Endothelial cell of umbilical vein (primary cell): ENCODE measurements around the gene DPEP2. TPM values are rescaled to one million over a fixed set of nuclear protein-coding genes. Genes with fewer than 3 reads are reported as not detected.
A peak's percentile ranks its signal among the peaks of the same experiment; 100 is the strongest.

Source experiments
- BruUV-seq: library from RNA; stranded (reverse); fragments of 400-500 nt; replicated peaks from 2 replicates; lab custom pipeline; 2021; lab: Mats Ljungman, UMichigan
- CTCF ChIA-PET: fragments of 300-600, 350-600 bp; sonication (Branson Sonifier 250); formaldehyde crosslinking; loops from one replicate; lab custom pipeline; 2021; ENCODE audit warnings: antibody characterized with exemption, inconsistent platforms; lab: Charles Lee
- POLR2A ChIA-PET: fragments of 300-600, 350-600 bp; sonication (Branson Sonifier 250); formaldehyde crosslinking; loops from one replicate; lab custom pipeline; 2021; ENCODE audit warnings: antibody characterized with exemption, inconsistent platforms; lab: Charles Lee
- DNase-seq: peaks from one replicate; pipeline ENCODE4 v3.0.0-alpha.2; 2011; ENCODE audit warnings: low read depth, low spot score
- FAIRE-seq: peaks from 2 replicates; lab custom pipeline; 2011; peaks lifted over from hg19 to GRCh38; lab: Jason Lieb, UNC
- H2AFZ ChIP-seq: 2 replicates; pipeline ENCODE4 v1.6.0; 2012; ENCODE audit warnings: low read depth, low read length, control low read depth, inconsistent platforms
- H3K27ac ChIP-seq: 2 replicates; pipeline ENCODE4 v1.5.1; 2011; ENCODE audit warnings: low read depth, mild to moderate bottlenecking, control low read depth, low read length, moderate library complexity; ENCODE audit not compliant: insufficient read depth
- H3K27me3 ChIP-seq, 2 experiments: 2 replicates each; pipeline versions ENCODE4 v1.6.0 to v1.6.1; 2011; ENCODE audit warnings: low read length in 2 of 2, mixed read lengths in 1 of 2; ENCODE audit not compliant: control insufficient read depth in 2 of 2, insufficient read depth in 2 of 2
- H3K36me3 ChIP-seq, 2 experiments: 2 replicates in 1 of 2; 3 replicates in 1 of 2; pipeline ENCODE4 v1.5.1; 2011; ENCODE audit warnings: low read length in 2 of 2, mild to moderate bottlenecking in 1 of 2, moderate library complexity in 1 of 2; ENCODE audit not compliant: control insufficient read depth in 2 of 2, insufficient read depth in 2 of 2; ENCODE audit errors: extremely low read depth in 1 of 2
- H3K4me1 ChIP-seq: 3 replicates; pipeline ENCODE4 v1.5.1; 2011; ENCODE audit warnings: mild to moderate bottlenecking, low read length; ENCODE audit not compliant: control insufficient read depth, insufficient read depth; ENCODE audit errors: extremely low read depth
- H3K4me2 ChIP-seq: 2 replicates; pipeline ENCODE4 v1.6.1; 2011; ENCODE audit warnings: low read length, control low read depth, mixed read lengths; ENCODE audit not compliant: insufficient read depth
- H3K4me3 ChIP-seq, 3 experiments: fragments of 200-600 bp in 1 of 3; sonication (generic), shearing (Covaris generic) in 1 of 3; replicated peaks in 1 of 3; 2 replicates each; pipeline ENCODE4 v1.5.1; 2011 to 2016; ENCODE audit warnings: control low read depth in 3 of 3, low read length in 3 of 3, mild to moderate bottlenecking in 2 of 3, inconsistent platforms in 1 of 3, low read depth in 1 of 3, moderate library complexity in 1 of 3; ENCODE audit not compliant: insufficient read depth in 1 of 3
- H3K79me2 ChIP-seq: 2 replicates; pipeline ENCODE4 v1.6.0; 2012; ENCODE audit warnings: low read length, inconsistent platforms; ENCODE audit not compliant: control insufficient read depth, insufficient read depth
- H3K9ac ChIP-seq: replicated peaks from 2 replicates; pipeline ENCODE3; 2011; ENCODE audit warnings: low read length, control low read depth; ENCODE audit not compliant: insufficient read depth; ENCODE audit errors: extremely low read depth
- H3K9me1 ChIP-seq: replicated peaks from 3 replicates; pipeline ENCODE4 v1.6.0; 2011; ENCODE audit warnings: mild to moderate bottlenecking, low read length; ENCODE audit not compliant: control insufficient read depth, insufficient read depth; ENCODE audit errors: extremely low read depth
- H3K9me3 ChIP-seq: replicated peaks from 2 replicates; pipeline ENCODE4 v1.5.1; 2012; ENCODE audit warnings: low read length, inconsistent platforms; ENCODE audit not compliant: control insufficient read depth, insufficient read depth
- H4K20me1 ChIP-seq: replicated peaks from 2 replicates; pipeline ENCODE3; 2011; ENCODE audit warnings: mild to moderate bottlenecking, low read length; ENCODE audit not compliant: control insufficient read depth, insufficient read depth; ENCODE audit errors: extremely low read depth
- EZH2 ChIP-seq: IDR thresholded peaks from 2 replicates; pipeline ENCODE4 v1.6.1; 2012; ENCODE audit warnings: borderline replicate concordance, low read depth, mild to moderate bottlenecking, moderate library complexity, low read length, inconsistent platforms; ENCODE audit not compliant: severe bottlenecking
- FOS ChIP-seq: IDR thresholded peaks from 2 replicates; pipeline ENCODE4 v1.6.1; 2011; ENCODE audit warnings: mild to moderate bottlenecking, low read length, moderate library complexity, borderline replicate concordance; ENCODE audit not compliant: insufficient read depth
- GATA2 ChIP-seq: IDR thresholded peaks from 2 replicates; pipeline ENCODE4 v1.7.0; 2011; ENCODE audit warnings: low read depth, mild to moderate bottlenecking, moderate library complexity, mixed read lengths, low read length; ENCODE audit not compliant: insufficient read length, insufficient read depth
- JUN ChIP-seq: IDR thresholded peaks from 2 replicates; pipeline ENCODE4 v1.6.1; 2011; ENCODE audit warnings: borderline replicate concordance, low read depth; ENCODE audit not compliant: insufficient read length, insufficient read depth
- MYC ChIP-seq: IDR thresholded peaks from one replicate; pipeline ENCODE4 v1.6.1; 2011; ENCODE audit warnings: mild to moderate bottlenecking, low read depth, low read length
- POLR2A ChIP-seq: IDR thresholded peaks from 2 replicates; pipeline ENCODE4 v1.6.1; 2012; ENCODE audit warnings: low read depth, mild to moderate bottlenecking, control low read depth, low read length
- POLR2AphosphoS5 ChIP-seq: IDR thresholded peaks from 2 replicates; pipeline ENCODE4 v1.6.1; 2012; ENCODE audit warnings: low read depth, mild to moderate bottlenecking, control low read depth, low read length, moderate library complexity; ENCODE audit not compliant: insufficient read depth
- dilution Hi-C: fragments of 300-500 bp; cut with MboI; formaldehyde crosslinking; loops from one replicate; pipeline ENCODE4 v1.15.0; 2019; ENCODE audit warnings: low sequenced_read_pairs; ENCODE audit not compliant: extremely low pct_ligation_motif_present
- intact Hi-C: fragments of 100-400 bp; cut with micrococcal nuclease; formaldehyde crosslinking; loops from one replicate; pipeline ENCODE4 v1.10.0; 2022
- polyA plus RNA-seq, 4 experiments: library from polyadenylated mRNA; depleted of rRNA in 3 of 4; stranded (reverse) in 3 of 4; unstranded in 1 of 4; fragments of >200 nt; gene quantifications; 2 replicates each; pipeline versions ENCODE4 v1.2.1 to v1.2.3, GENCODE V29; 2011 to 2012; ENCODE audit warnings: missing spikeins in 1 of 4
- total RNA-seq: library from RNA; stranded (reverse); gene quantifications from 2 replicates; pipeline ENCODE4 v1.2.3, GENCODE V29; 2021
- TF ChIP-seq, protein P1 (sequence below), 2 donors: IDR thresholded peaks; 1 replicate in 1 of 2; 2 replicates in 1 of 2; pipeline ENCODE4 v1.5.1; 2011; ENCODE audit warnings: low read length in 2 of 2, mild to moderate bottlenecking in 2 of 2, moderate library complexity in 2 of 2, control low read depth in 1 of 2, inconsistent platforms in 1 of 2, low read depth in 1 of 2; ENCODE audit not compliant: insufficient read depth in 1 of 2; ENCODE audit errors: extremely low read depth in 1 of 2
- TF ChIP-seq, protein P2 (sequence below): IDR thresholded peaks from 2 replicates; pipeline ENCODE4 v1.6.1; 2011; ENCODE audit not compliant: insufficient read depth, insufficient read length

DPEP2 gene
- total and polyA plus RNA-seq, 2 donors (not counting 3 experiments of a cell fraction or from before 2014, with no cell fraction given) = 0.27 to 1.8 TPM

DNA sequence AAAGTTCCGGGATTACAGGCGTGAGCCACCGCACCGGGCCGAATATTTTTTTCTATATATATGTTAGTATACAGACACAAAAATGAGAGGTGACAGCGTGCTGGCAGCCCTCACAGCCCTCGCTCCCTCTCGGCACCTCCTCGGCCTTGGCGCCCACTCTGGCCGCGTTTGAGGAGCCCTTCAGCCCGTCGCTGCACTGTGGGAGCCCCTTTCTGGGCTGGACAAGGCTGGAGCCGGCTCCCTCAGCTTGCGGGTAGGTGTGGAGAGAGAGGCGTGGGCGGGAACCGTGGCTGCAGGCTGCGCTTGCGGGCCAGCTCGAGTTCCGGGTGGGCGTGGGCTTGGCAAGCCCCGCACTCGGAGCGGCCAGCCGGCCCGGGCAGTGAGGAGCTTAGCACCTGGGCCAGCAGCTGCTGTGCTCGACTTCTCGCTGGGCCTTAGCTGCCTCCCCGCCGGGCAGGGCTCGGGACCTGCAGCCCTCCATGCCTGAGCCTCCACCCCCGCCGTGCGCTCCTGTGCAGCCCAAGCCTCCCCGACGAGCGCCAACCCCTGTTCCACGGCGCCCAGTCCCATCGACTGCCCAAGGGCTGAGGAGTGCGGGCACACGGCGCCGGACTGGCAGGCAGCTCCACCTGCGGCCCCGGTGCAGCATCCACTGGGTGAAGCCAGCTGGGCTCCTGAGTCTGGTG lies 17.1 kb downstream of the DPEP2 start:
- no peak overlapping the region for H2AFZ ChIP-seq
- peaks cover 0 to 2% of the 10 kb centered on the region in 2 experiments for H3K27me3 ChIP-seq
- no peak overlapping the region for H3K4me2 ChIP-seq
- intact Hi-C loops (no loop called here), dilution Hi-C loops (no loop called here)
- H3K36me3 ChIP-seq = no peaks in the 10 kb centered on the region
- peaks cover 17% of the 10 kb centered on the region for H3K4me1 ChIP-seq
- FAIRE-seq (no peak), DNase-seq (no peak)
- no peaks in the 10 kb centered on the region for H4K20me1 ChIP-seq
- no peaks in the 10 kb centered on the region for H3K79me2 ChIP-seq
- no peaks in the 10 kb centered on the region for H3K9me1 ChIP-seq
- TF ChIP-seq MYC (no peak), FOS (no peak), EZH2 (no peak), JUN (no peak)
- H3K9ac ChIP-seq = no peak overlapping the region
- CTCF ChIA-PET = interaction anchor here (1.0 to 1.8 kb wide), 3 partner anchors 10 to 59 kb away, joined by 3 to 7 read pairs (median 3); no protein-coding TSS in a partner anchor
- POLR2A ChIA-PET = no interaction called here
- H3K27ac ChIP-seq = no peak overlapping the region
- H3K4me3 ChIP-seq = no peak overlapping the region
- no peaks in the 10 kb centered on the region for H3K9me3 ChIP-seq
- no TSS peak for BruUV-seq

DNA sequence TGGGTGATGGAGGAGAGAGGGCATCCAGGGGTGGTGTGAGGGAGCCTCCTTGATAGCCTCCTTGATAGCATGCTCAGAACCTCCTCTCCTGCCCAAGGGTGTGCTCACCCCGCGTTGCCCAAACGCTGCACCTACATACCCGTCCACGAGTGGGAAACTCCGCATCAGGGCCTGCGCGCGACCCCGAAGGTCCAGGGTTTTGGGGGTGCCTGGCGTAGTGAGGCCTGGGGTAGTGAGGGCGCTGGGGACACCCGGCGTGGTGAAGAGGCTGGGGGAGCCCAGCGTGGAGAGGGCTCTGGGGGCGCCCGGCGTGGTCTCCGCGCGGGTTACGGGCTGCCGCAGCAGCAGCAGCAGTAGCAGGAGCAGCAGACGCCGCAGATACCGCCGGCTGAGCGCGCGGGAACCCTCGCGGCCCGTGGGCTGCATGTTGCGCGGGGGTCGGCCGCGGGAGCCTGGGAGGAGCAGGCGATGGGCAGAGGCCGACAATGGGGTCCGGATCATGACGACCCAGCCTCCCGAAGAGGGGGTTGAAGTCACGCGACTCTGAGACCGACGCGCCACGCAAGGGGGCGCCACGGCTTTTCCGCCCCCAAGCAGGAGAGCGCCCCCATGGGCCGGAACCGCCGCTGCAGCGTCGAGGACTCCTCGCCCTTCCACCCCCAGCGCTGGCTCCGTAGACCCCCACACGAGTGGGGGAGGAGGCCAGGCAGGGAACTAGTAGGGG lies 19.2 kb downstream of the DPEP2 start, which contains the start of gene DPEP3:
Gene DPEP3 (minus strand): TSS at position 545 of the 724 bp plus-strand sequence. CDS start 119 bp downstream, at position 426.
- intact Hi-C loops = no loop called here
- no peak for FAIRE-seq
- BruUV-seq = no TSS peak

More for the DNA sequence above, 19.2 kb downstream of the DPEP2 start, which contains the start of gene DPEP3:
- H3K4me3 ChIP-seq = no peak within 1 kb of the TSS
- H3K4me1 ChIP-seq = peaks cover 17% of the 10 kb centered on the region
- POLR2A ChIA-PET = no interaction called here
- H2AFZ ChIP-seq = no peak within 1 kb of the TSS
- H3K9me1 ChIP-seq = no peaks in the 10 kb centered on the region
- CTCF ChIA-PET = interaction anchor here (1.0 to 1.8 kb wide), 4 partner anchors 11 to 60 kb away, joined by 3 to 7 read pairs (median 3); no protein-coding TSS in a partner anchor
- dilution Hi-C loops = no loop called here
- DNase-seq = no peak
- no peak for TF ChIP-seq GATA2
- TF ChIP-seq, protein P1, sequence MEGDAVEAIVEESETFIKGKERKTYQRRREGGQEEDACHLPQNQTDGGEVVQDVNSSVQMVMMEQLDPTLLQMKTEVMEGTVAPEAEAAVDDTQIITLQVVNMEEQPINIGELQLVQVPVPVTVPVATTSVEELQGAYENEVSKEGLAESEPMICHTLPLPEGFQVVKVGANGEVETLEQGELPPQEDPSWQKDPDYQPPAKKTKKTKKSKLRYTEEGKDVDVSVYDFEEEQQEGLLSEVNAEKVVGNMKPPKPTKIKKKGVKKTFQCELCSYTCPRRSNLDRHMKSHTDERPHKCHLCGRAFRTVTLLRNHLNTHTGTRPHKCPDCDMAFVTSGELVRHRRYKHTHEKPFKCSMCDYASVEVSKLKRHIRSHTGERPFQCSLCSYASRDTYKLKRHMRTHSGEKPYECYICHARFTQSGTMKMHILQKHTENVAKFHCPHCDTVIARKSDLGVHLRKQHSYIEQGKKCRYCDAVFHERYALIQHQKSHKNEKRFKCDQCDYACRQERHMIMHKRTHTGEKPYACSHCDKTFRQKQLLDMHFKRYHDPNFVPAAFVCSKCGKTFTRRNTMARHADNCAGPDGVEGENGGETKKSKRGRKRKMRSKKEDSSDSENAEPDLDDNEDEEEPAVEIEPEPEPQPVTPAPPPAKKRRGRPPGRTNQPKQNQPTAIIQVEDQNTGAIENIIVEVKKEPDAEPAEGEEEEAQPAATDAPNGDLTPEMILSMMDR (IDR thresholded peaks at IDR 0.05; ENCODE audit: extremely low read depth in 1 of 2, insufficient read depth in 1 of 2, low read depth in 1 of 2, low read length in 2 of 2) = peak; percentile 29 to 66
- TF ChIP-seq, protein P2, sequence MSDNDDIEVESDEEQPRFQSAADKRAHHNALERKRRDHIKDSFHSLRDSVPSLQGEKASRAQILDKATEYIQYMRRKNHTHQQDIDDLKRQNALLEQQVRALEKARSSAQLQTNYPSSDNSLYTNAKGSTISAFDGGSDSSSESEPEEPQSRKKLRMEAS = no peak
- TF ChIP-seq EZH2 = no peak
- no peak for TF ChIP-seq MYC
- TF ChIP-seq POLR2A = no peak
- no peak for TF ChIP-seq POLR2AphosphoS5
- no peak for TF ChIP-seq JUN
- no peaks in the 10 kb centered on the region for H3K9me3 ChIP-seq
- no peak within 1 kb of the TSS for H3K9ac ChIP-seq
- no peaks in the 10 kb centered on the region for H3K36me3 ChIP-seq
- H3K27me3 ChIP-seq = peaks cover 0 to 3% of the 10 kb centered on the region in 2 experiments
- no peaks in the 10 kb centered on the region for H4K20me1 ChIP-seq
- H3K27ac ChIP-seq = no peak within 1 kb of the TSS
- H3K4me2 ChIP-seq = no peak within 1 kb of the TSS
- no peaks in the 10 kb centered on the region for H3K79me2 ChIP-seq
